K562 (cell line): ENCODE data around the gene WFDC1.

Experiments
- CREM ChIP-seq: IDR thresholded peaks from 2 replicates; pipeline ENCODE4 v1.6.1; 2014; ENCODE audit warnings: antibody characterized with exemption, low read depth
- DDX20 ChIP-seq: fragments of 450-650 bp; IDR thresholded peaks from 2 replicates; pipeline ENCODE4 v1.6.1; 2016; ENCODE audit warnings: missing genetic modification characterization, low read depth, mild to moderate bottlenecking, missing compliant biosample characterization, moderate library complexity
- ESRRA ChIP-seq: fragments of 450-650 bp; IDR thresholded peaks from 2 replicates; pipeline ENCODE4 v1.6.1; 2014; ENCODE audit warnings: low read depth, mild to moderate bottlenecking, moderate library complexity, borderline replicate concordance
- JUN ChIP-seq, 2 experiments: sonication (generic) in 1 of 2; formaldehyde crosslinking in 1 of 2; IDR thresholded peaks; 2 replicates each; pipeline versions ENCODE4 v1.6.1 to v1.8.0; 2012 to 2022; ENCODE audit warnings: borderline replicate concordance in 2 of 2, mild to moderate bottlenecking in 2 of 2, improper control_type of control experiment in 1 of 2, low read depth in 1 of 2, low read length in 1 of 2, missing genetic modification reagents in 1 of 2

- TF ChIP-seq JUN (IDR thresholded peaks at IDR 0.05; ENCODE audit: borderline replicate concordance, low read depth, low read length) (no peak), JUN (CRISPR knock-in tag; IDR thresholded peaks at IDR 0.05; ENCODE audit: borderline replicate concordance) (no peak), CREM (no peak), DDX20 (tag) (no peak), ESRRA (no peak)
These were observed 84.5 kb downstream of the WFDC1 start for GRCh38 chr16:84379008-84379708.
